Mesothelial cell of epicardium (in vitro differentiated cells): ENCODE measurements around the gene HTRA3. TPM values are rescaled to one million over a fixed set of nuclear protein-coding genes. Genes with fewer than 3 reads are reported as not detected.

ENCODE experiments used
- DNase-seq, 2 experiments: peaks; one replicate each; pipeline ENCODE4 v3.0.0; 2021; ENCODE audit warnings: low spot score in 2 of 2; ENCODE audit not compliant: unreplicated experiment in 2 of 2
- H3K27ac Mint-ChIP-seq: 2 replicates; pipeline ENCODE4 v1.8.0; 2021; ENCODE audit warnings: mixed read lengths
- H3K27me3 Mint-ChIP-seq: 2 replicates; pipeline ENCODE4 v1.8.0; 2021; ENCODE audit warnings: low read depth, mixed read lengths
- H3K36me3 Mint-ChIP-seq: 2 replicates; pipeline ENCODE4 v1.8.0; 2021; ENCODE audit warnings: mixed read lengths
- H3K4me1 Mint-ChIP-seq: 2 replicates; pipeline ENCODE4 v1.8.0; 2021; ENCODE audit warnings: mixed read lengths
- H3K4me3 Mint-ChIP-seq: 2 replicates; pipeline ENCODE4 v1.8.0; 2021; ENCODE audit warnings: mild to moderate bottlenecking, moderate library complexity, mixed read lengths
- H3K9me3 Mint-ChIP-seq: 2 replicates; pipeline ENCODE4 v1.8.0; 2021; ENCODE audit warnings: mixed read lengths
- total RNA-seq: library from RNA; stranded (reverse); gene quantifications from 3 replicates; pipeline ENCODE4 v1.2.1, GENCODE V29; 2021
- TF ChIP-seq, protein P1 (sequence below): fragments of 200-600 bp; sonication (generic); IDR thresholded peaks from one replicate; pipeline ENCODE4 v1.5.0; 2021; ENCODE audit warnings: antibody characterized with exemption; ENCODE audit not compliant: unreplicated experiment

Gene HTRA3
- total RNA-seq, 1 donor from 2014 or later: 26.2 TPM

DNA sequence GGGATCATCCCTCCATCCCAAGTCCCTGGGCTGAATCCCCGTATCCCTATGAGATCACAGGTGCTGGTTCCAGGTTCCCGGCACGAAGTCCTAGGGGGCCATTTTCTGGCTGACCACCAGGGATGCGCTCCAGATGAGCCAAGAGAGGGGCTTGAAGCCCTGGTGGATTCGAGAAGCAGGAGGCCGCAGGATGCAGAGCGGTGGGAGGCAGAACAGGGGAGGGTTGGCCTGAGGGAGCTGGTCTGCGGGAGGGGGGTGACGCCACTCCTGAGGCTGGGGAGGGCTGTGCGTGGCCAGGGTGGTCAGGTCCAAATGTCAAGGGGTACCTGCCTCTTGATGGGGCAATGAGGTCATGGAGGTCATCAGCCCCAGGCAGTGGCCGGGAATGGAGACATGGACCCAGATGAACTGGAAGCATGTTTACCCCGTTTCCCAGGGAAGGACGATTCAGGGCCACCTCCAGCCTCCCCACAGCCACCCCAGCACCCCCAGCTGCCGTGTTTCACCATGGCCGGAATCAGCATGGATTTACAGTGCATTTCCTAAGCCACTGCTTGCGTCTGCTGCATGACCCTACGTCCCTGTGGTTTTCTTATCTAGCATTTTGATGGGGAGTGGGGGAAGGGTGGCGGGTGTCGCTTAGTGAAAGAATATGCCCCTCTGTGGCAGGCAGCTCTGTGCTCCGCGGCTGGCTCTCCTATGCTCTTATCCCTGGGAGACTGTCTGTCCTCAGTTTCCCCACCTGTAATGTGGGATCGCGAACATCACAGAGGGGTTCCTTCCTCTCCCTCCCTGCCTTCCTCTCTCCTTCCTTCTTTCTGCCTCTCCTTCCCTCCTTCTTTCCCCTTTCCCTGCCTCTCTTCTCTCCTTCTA lies 17.0 kb upstream of the HTRA3 start:
- H3K36me3 Mint-ChIP-seq: no peaks in the 10 kb centered on the region
- no peaks in the 10 kb centered on the region for H3K9me3 Mint-ChIP-seq
- TF ChIP-seq, protein P1, sequence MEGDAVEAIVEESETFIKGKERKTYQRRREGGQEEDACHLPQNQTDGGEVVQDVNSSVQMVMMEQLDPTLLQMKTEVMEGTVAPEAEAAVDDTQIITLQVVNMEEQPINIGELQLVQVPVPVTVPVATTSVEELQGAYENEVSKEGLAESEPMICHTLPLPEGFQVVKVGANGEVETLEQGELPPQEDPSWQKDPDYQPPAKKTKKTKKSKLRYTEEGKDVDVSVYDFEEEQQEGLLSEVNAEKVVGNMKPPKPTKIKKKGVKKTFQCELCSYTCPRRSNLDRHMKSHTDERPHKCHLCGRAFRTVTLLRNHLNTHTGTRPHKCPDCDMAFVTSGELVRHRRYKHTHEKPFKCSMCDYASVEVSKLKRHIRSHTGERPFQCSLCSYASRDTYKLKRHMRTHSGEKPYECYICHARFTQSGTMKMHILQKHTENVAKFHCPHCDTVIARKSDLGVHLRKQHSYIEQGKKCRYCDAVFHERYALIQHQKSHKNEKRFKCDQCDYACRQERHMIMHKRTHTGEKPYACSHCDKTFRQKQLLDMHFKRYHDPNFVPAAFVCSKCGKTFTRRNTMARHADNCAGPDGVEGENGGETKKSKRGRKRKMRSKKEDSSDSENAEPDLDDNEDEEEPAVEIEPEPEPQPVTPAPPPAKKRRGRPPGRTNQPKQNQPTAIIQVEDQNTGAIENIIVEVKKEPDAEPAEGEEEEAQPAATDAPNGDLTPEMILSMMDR: no peak
- no peak overlapping the region for H3K4me3 Mint-ChIP-seq
- H3K4me1 Mint-ChIP-seq: peaks cover 29% of the 10 kb centered on the region
- no peaks in the 10 kb centered on the region for H3K27me3 Mint-ChIP-seq
- peak overlapping the region; percentile 40 for H3K27ac Mint-ChIP-seq
- DNase-seq: no peak

DNA sequence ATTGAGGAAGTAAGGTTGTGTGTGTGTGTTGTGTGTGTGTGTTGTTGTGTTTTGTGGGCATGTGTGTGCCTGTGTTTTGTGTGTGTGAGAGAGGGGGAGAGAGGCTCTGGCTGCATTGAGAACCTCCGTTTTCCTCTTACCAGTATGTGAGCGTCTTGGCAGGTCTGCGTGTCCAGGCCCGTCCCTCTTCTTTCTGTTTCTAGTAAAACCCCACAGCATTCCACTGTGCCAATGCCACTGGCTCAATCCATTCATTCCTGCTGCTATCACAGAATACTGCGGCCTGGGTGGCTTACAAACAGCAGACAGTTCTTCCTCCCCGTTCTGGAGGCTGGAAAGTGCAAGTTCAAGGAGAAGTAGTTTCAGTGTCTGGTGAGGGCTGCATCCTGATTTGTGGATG lies 15.5 kb upstream of the HTRA3 start:
- no peak for DNase-seq
- Mint-ChIP-seq H3K27ac (peak overlapping the region; percentile 76), H3K36me3 (no peaks in the 10 kb centered on the region), H3K27me3 (no peaks in the 10 kb centered on the region), H3K9me3 (no peaks in the 10 kb centered on the region), H3K4me3 (no peak overlapping the region), H3K4me1 (peaks cover 29% of the 10 kb centered on the region)
- TF ChIP-seq, protein P1: no peak

- peak overlapping the region; percentile 21 for H3K27ac Mint-ChIP-seq
- DNase-seq: no peak
- H3K27me3 Mint-ChIP-seq: no peaks in the 10 kb centered on the region
- H3K4me1 Mint-ChIP-seq: peaks cover 43% of the 10 kb centered on the region
- no peaks in the 10 kb centered on the region for H3K9me3 Mint-ChIP-seq
- TF ChIP-seq, protein P1: no peak
- no peak overlapping the region for H3K4me3 Mint-ChIP-seq
- no peaks in the 10 kb centered on the region for H3K36me3 Mint-ChIP-seq
Measured at GRCh38 chr4:8255698-8256441, 13.7 kb upstream of the HTRA3 start.

- DNase-seq: no peak
- Mint-ChIP-seq H3K9me3 (no peaks in the 10 kb centered on the region), H3K36me3 (no peaks in the 10 kb centered on the region), H3K4me3 (no peak overlapping the region), H3K27ac (no peak overlapping the region), H3K4me1 (peaks cover 42% of the 10 kb centered on the region), H3K27me3 (no peaks in the 10 kb centered on the region)
- TF ChIP-seq, protein P1: no peak
Measured at GRCh38 chr4:8257854-8258253, 11.7 kb upstream of the HTRA3 start.

- H3K4me3 Mint-ChIP-seq: no peak overlapping the region
- TF ChIP-seq, protein P1: no peak
- peaks cover 37% of the 10 kb centered on the region for H3K4me1 Mint-ChIP-seq
- no peaks in the 10 kb centered on the region for H3K9me3 Mint-ChIP-seq
- no peak overlapping the region for H3K27ac Mint-ChIP-seq
- DNase-seq: no peak
- no peaks in the 10 kb centered on the region for H3K27me3 Mint-ChIP-seq
- no peaks in the 10 kb centered on the region for H3K36me3 Mint-ChIP-seq
Measured at GRCh38 chr4:8258552-8259212, 10.9 kb upstream of the HTRA3 start.
